ENCODE measurements around the gene ASIC4. TPM values are rescaled to one million over a fixed set of nuclear protein-coding genes. Genes with fewer than 3 reads are reported as not detected.

Gene ASIC4
- total and polyA plus RNA-seq, 2 of the 13 experiments (the other 11 are each of a cell fraction or from before 2014, with no cell fraction given): 0.03 TPM; not detected in 1

DNA sequence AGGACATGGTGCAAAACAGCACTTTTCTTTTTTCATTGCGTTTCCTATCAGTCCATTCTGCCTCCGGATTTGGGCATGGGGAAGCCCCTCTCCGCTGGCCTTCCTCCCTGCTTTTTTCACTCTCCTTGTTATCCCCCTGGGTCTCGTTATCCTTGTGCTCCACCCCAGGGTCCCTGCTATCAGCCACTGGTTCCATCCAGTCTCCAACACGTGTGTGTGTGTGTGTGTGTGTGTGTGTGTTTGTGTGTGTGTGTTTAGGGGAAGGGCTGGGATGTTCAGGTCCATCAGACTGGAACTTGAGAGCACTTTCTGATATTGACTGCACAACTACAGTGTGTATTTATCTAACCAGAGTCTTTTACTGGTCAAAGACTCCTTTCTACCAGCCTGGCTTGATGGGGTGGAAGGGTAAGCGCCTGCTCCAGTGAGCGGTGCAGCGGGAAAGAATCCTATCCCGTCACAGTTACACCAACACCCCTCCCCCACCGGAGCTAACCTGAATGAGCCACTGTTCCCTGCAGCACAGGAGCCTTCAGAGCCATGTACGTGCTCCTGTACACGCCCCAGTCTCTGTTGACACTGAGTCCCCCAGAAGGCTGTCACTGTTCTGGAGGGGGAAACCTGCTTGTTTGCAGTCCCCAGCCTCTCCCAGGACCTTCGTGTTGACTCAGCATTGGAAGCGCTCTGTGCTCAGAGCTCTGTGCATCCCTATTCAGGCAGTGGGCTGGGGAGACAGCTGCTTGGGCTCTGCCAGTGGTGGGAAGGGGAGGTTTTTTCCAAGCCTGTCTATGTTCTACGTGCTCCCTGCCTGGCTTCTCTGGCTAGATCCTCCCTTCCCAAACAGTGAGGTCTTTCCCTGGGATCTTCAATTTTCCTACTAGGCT is 62.5 kb downstream of the ASIC4 start (continued):
- TF ChIP-seq BORCS8-MEF2B (CRISPR knock-in tag; IDR thresholded peaks at IDR 0.05) (peak; percentile 79), ZNF232 (CRISPR knock-in tag; IDR thresholded peaks at IDR 0.05; ENCODE audit: borderline replicate concordance) (peak; percentile 74), YY1 (IDR thresholded peaks at IDR 0.05; ENCODE audit: insufficient read depth, insufficient replicate concordance, low read depth, low read length) (peak; percentile 76), ZFX (CRISPR knock-in tag; IDR thresholded peaks at IDR 0.05; ENCODE audit: low read depth) (0 out of 2 replicates have a peak, but pooled peaks have one; percentile 5), HNF4A (CRISPR knock-in tag; IDR thresholded peaks at IDR 0.05) (peak; percentile 75), TGIF2 (CRISPR knock-in tag; IDR thresholded peaks at IDR 0.05) (peak; percentile 94), ZNF567 (CRISPR knock-in tag; IDR thresholded peaks at IDR 0.05; ENCODE audit: borderline replicate concordance) (no peak), PHF20 (CRISPR knock-in tag; IDR thresholded peaks at IDR 0.05) (no peak), FOSL1 (CRISPR knock-in tag; IDR thresholded peaks at IDR 0.05; ENCODE audit: borderline replicate concordance) (no peak), SRSF9 (IDR thresholded peaks at IDR 0.05; ENCODE audit: borderline replicate concordance, insufficient read depth, low read depth, low read length, poor library complexity, severe bottlenecking) (no peak), CBX5 (CRISPR knock-in tag; IDR thresholded peaks at IDR 0.05; ENCODE audit: borderline replicate concordance) (peak; percentile 99; the same call in 1 of the 2 replicates), FOSL2 (CRISPR knock-in tag; IDR thresholded peaks at IDR 0.05) (peak; percentile 89), ZNF558 (CRISPR knock-in tag; IDR thresholded peaks at IDR 0.05; ENCODE audit: borderline replicate concordance) (no peak), ZNF839 (CRISPR knock-in tag; IDR thresholded peaks at IDR 0.05; ENCODE audit: borderline replicate concordance) (peak; percentile 20; the same call in 1 of the 2 replicates), FOXO1 (CRISPR knock-in tag; IDR thresholded peaks at IDR 0.05) (peak; percentile 97), CBFB (CRISPR knock-in tag; IDR thresholded peaks at IDR 0.05) (no peak), KLF11 (CRISPR knock-in tag; IDR thresholded peaks at IDR 0.05) (peak; percentile 90), ZNF124 (CRISPR knock-in tag; IDR thresholded peaks at IDR 0.05) (peak; percentile 97; the same call in 1 of the 2 replicates), KLF6 (CRISPR knock-in tag; IDR thresholded peaks at IDR 0.05) (peak; percentile 81; the same call in 1 of the 2 replicates), ZFP36 (IDR thresholded peaks at IDR 0.05; ENCODE audit: borderline replicate concordance, low read depth, low read length, partially characterized antibody) (peak; percentile 56)
- TF ChIP-seq, protein P1, sequence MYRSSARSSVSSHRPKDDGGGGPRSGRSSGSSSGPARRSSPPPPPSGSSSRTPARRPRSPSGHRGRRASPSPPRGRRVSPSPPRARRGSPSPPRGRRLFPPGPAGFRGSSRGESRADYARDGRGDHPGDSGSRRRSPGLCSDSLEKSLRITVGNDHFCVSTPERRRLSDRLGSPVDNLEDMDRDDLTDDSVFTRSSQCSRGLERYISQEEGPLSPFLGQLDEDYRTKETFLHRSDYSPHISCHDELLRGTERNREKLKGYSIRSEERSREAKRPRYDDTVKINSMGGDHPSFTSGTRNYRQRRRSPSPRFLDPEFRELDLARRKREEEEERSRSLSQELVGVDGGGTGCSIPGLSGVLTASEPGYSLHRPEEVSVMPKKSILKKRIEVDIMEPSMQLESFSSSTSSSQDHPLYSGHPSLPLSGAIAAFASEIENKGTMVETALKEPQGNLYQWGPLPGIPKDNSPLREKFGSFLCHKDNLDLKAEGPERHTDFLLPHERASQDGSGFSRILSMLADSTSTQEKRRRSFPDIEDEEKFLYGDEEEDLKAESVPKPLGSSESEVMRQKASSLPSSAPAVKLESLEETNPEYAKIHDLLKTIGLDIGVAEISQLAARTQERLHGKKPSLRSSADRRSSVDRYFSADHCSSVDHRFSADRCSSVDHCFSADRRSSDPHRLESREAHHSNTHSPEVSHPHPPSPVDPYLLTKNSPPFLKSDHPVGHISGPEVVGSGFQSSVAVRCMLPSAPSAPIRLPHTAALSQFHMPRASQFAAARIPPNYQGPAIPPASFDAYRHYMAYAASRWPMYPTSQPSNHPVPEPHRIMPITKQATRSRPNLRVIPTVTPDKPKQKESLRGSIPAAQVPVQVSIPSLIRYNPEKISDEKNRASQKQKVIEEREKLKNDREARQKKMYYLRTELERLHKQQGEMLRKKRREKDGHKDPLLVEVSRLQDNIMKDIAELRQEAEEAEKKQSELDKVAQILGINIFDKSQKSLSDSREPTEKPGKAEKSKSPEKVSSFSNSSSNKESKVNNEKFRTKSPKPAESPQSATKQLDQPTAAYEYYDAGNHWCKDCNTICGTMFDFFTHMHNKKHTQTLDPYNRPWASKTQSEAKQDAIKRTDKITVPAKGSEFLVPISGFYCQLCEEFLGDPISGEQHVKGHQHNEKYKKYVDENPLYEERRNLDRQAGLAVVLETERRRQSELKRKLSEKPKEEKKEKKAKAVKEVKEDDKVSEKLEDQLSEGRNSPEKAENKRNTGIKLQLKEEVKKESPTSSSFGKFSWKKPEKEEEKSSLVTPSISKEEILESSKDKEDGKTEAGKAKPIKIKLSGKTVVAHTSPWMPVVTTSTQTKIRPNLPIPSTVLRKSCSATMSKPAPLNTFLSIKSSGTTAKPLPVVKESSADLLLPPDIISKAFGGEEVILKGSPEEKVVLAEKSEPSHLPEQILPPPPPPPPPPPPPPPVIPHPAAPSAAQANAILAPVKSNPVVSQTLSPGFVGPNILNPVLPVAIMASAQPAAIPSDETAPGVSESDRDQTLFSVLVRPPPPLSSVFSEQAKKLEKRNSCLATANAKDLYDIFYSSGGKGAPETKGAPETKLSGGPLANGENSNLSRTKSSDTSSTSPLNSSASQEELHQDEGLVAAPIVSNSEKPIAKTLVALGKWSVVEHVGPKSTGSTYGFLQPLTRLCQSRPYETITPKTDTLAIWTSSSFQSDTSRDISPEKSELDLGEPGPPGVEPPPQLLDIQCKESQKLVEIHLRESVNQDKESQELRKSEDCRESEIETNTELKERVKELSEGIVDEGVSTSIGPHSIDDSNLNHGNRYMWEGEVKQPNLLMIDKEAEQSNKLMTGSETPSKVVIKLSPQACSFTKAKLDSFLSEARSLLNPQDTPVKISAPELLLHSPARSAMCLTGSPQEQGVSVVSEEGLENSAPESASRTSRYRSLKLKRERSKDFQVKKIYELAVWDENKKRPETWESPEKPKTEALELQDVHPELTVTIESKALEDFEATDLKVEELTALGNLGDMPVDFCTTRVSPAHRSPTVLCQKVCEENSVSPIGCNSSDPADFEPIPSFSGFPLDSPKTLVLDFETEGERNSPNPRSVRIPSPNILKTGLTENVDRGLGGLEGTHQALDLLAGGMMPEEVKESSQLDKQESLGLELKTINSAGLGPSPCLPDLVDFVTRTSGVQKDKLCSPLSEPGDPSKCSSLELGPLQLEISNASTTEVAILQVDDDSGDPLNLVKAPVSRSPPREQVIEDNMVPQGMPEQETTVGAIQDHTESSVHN (CRISPR knock-in tag; IDR thresholded peaks at IDR 0.05): peak; percentile 62; the same call in 1 of the 2 replicates

All from HepG2 (cell line).